ENCODE measurements around the gene TBC1D23.

TBC1D23 gene

GRCh38 chr3:100338911-100339310, 78.1 kb downstream of the TBC1D23 start (continued):
- no peak for TF ChIP-seq PRDM2 (tag by site-specific recombination; IDR thresholded peaks at IDR 0.05; ENCODE audit: borderline replicate concordance)
- no peak for TF ChIP-seq ZNF133 (tag by site-specific recombination; IDR thresholded peaks at IDR 0.05)
- TF ChIP-seq ZNF354C (tag by site-specific recombination; IDR thresholded peaks at IDR 0.05; ENCODE audit: borderline replicate concordance, low read depth): no peak
- TF ChIP-seq GLI4 (tag by site-specific recombination; IDR thresholded peaks at IDR 0.05): no peak
- TF ChIP-seq ZNF785 (tag by site-specific recombination; IDR thresholded peaks at IDR 0.05): no peak
- TF ChIP-seq ZXDB (tag by site-specific recombination; IDR thresholded peaks at IDR 0.05): no peak

- no peak overlapping the region for H3K4me3 ChIP-seq (ENCODE audit: low read depth, low read length)
- H3K36me3 ChIP-seq (ENCODE audit: control insufficient read depth in 2 of 2, insufficient read depth in 1 of 2, low read length in 2 of 2): peaks cover 18 to 39% of the 10 kb centered on the region in 2 experiments
- no peaks in the 10 kb centered on the region for H3K9me3 ChIP-seq (ENCODE audit: control insufficient read depth, insufficient read depth, low read depth, low read length)
- no peak overlapping the region for H3K27ac ChIP-seq (ENCODE audit: extremely low read depth, low read depth, low read length)
- 0 out of 2 replicates have a peak, but pooled peaks cover 3% of the 10 kb centered on the region for H3K4me1 ChIP-seq (ENCODE audit: control insufficient read depth, insufficient read depth, low read length)
- TF ChIP-seq ZNF791 (tag by site-specific recombination; IDR thresholded peaks at IDR 0.05): no peak
- TF ChIP-seq PRDM2 (tag by site-specific recombination; IDR thresholded peaks at IDR 0.05; ENCODE audit: borderline replicate concordance): no peak
- TF ChIP-seq KLF8 (tag by site-specific recombination; IDR thresholded peaks at IDR 0.05): no peak
- TF ChIP-seq ZNF660 (tag by site-specific recombination; IDR thresholded peaks at IDR 0.05): no peak
- no peak for TF ChIP-seq ZNF426 (tag by site-specific recombination; IDR thresholded peaks at IDR 0.05)
- TF ChIP-seq ZBTB44 (tag by site-specific recombination; IDR thresholded peaks at IDR 0.05): no peak
- TF ChIP-seq ZNF223 (tag by site-specific recombination; IDR thresholded peaks at IDR 0.05): no peak
- TF ChIP-seq ZNF530 (tag by site-specific recombination; IDR thresholded peaks at IDR 0.05; ENCODE audit: low read depth): no peak
- TF ChIP-seq PRDM4 (tag by site-specific recombination; IDR thresholded peaks at IDR 0.05): no peak
- no peak for TF ChIP-seq KLF7 (tag by site-specific recombination; IDR thresholded peaks at IDR 0.05; ENCODE audit: borderline replicate concordance)
- no peak for TF ChIP-seq ZNF645 (tag by site-specific recombination; IDR thresholded peaks at IDR 0.05)
- no peak for TF ChIP-seq ZNF621 (tag by site-specific recombination; IDR thresholded peaks at IDR 0.05)
- no peak for TF ChIP-seq ZNF354C (tag by site-specific recombination; IDR thresholded peaks at IDR 0.05; ENCODE audit: borderline replicate concordance, low read depth)
- ChIA-PET POLR2A (no interaction called here), CTCF (no interaction called here)
Measured at GRCh38 chr3:100339786-100340185, 79.0 kb downstream of the TBC1D23 start.
